ENCODE results near the gene TMEM126A.
A peak's percentile ranks its signal among the peaks of the same experiment; 100 is the strongest.
"Not testable (repeated sequence)": the region's sequence is repeated elsewhere in the genome, so short reads cannot be mapped to it uniquely, and the experiment has no call there.

Gene TMEM126A

GRCh38 chr11:85647604-85648299 is at the start of gene TMEM126A:
Gene TMEM126A, plus strand, starts transcription at chr11:85647967. Its CDS starts 2,289 bp downstream, at chr11:85650256.
- DNase-seq: peak; percentile 95

- no peak for DNase-seq
Measured at GRCh38 chr11:85599083-85599482, 48.7 kb upstream of the TMEM126A start.

- DNase-seq: no peak
Measured at GRCh38 chr11:85602526-85603213, 45.1 kb upstream of the TMEM126A start.

GRCh38 chr11:85603220-85603619 is 44.5 kb upstream of the TMEM126A start:
- no peak for DNase-seq

- DNase-seq: not testable (repeated sequence)
Measured at GRCh38 chr11:85606237-85606636, 41.5 kb upstream of the TMEM126A start.

GRCh38 chr11:85608621-85609020 is 39.1 kb upstream of the TMEM126A start:
- not testable (repeated sequence) for DNase-seq

- not testable (repeated sequence) for DNase-seq
Measured at GRCh38 chr11:85609286-85609685, 38.5 kb upstream of the TMEM126A start.

GRCh38 chr11:85611643-85612042 is 36.1 kb upstream of the TMEM126A start:
- not testable (repeated sequence) for DNase-seq

GRCh38 chr11:85619499-85619898 is 28.3 kb upstream of the TMEM126A start:
- no peak for DNase-seq

GRCh38 chr11:85620256-85620655 is 27.5 kb upstream of the TMEM126A start:
- no peak for DNase-seq

- DNase-seq: no peak
Measured at GRCh38 chr11:85626496-85626895, 21.3 kb upstream of the TMEM126A start.

- no peak for DNase-seq
Measured at GRCh38 chr11:85627332-85627997, 20.3 kb upstream of the TMEM126A start, which contains the start of gene DLG2. Gene DLG2, minus strand, starts transcription at chr11:85627344.

GRCh38 chr11:85627998-85628770 is 19.6 kb upstream of the TMEM126A start, which contains the start of gene TMEM126B:
Gene TMEM126B, plus strand, starts transcription at chr11:85628593. Its CDS starts 15 bp downstream, at chr11:85628608.
- DNase-seq: peak; percentile 99

GRCh38 chr11:85628771-85629341 is 18.9 kb upstream of the TMEM126A start:
- peak; percentile 42 for DNase-seq

GRCh38 chr11:85634747-85635146 is 13.0 kb upstream of the TMEM126A start:
- no peak for DNase-seq

- DNase-seq: no peak
Measured at GRCh38 chr11:85643191-85643614, 4.6 kb upstream of the TMEM126A start.

GRCh38 chr11:85647078-85647477 is 689 bp upstream of the TMEM126A start:
- no peak for DNase-seq

- no peak for DNase-seq
Measured at GRCh38 chr11:85651118-85651517, 3.4 kb downstream of the TMEM126A start.

GRCh38 chr11:85652786-85653447 is 5.2 kb downstream of the TMEM126A start:
- DNase-seq: no peak

- not testable (repeated sequence) for DNase-seq
Measured at GRCh38 chr11:85654343-85654742, 6.6 kb downstream of the TMEM126A start.

- DNase-seq: no peak
Measured at GRCh38 chr11:85656777-85657176, 9.0 kb downstream of the TMEM126A start.

- DNase-seq: no peak
Measured at GRCh38 chr11:85658180-85658579, 10.4 kb downstream of the TMEM126A start.

All from stimulated activated CD4-positive, alpha-beta T cell treated with anti-CD3 and anti-CD28 coated beads, Interleukin-15, amount 100 ng/mL, for 24 hours (primary cell).